NB4 (cell line): ENCODE results near the gene LRRC63.

Experiments used
- DNase-seq: peaks from one replicate; pipeline ENCODE4 v3.0.0; 2010; ENCODE audit warnings: low read depth
- H3K4me3 ChIP-seq: one replicate; pipeline ENCODE4 v1.5.1; 2011; ENCODE audit warnings: mild to moderate bottlenecking, low read depth, low read length, moderate library complexity
- CTCF ChIP-seq: IDR thresholded peaks from one replicate; pipeline ENCODE4 v1.5.1; 2012; ENCODE audit warnings: low read depth, low read length
- MAX ChIP-seq: IDR thresholded peaks from 2 replicates; pipeline ENCODE4 v1.6.1; 2011; ENCODE audit warnings: low read depth, low read length
- MYC ChIP-seq: IDR thresholded peaks from 2 replicates; pipeline ENCODE4 v1.6.1; 2011; ENCODE audit warnings: low read depth, low read length
- POLR2A ChIP-seq: IDR thresholded peaks from 2 replicates; pipeline ENCODE4 v1.6.1; 2011; ENCODE audit warnings: mild to moderate bottlenecking; ENCODE audit not compliant: insufficient read length; ENCODE audit errors: extremely low read depth

LRRC63 gene

GRCh38 chr13:46171739-46172138 is 40.0 kb upstream of the LRRC63 start:
- no peak for TF ChIP-seq POLR2A
- no peak for TF ChIP-seq MAX
- TF ChIP-seq MYC: no peak
- no peak for TF ChIP-seq CTCF
- DNase-seq: no peak
- H3K4me3 ChIP-seq: peak overlapping the region; percentile 57

- H3K4me3 ChIP-seq: peak overlapping the region; percentile 46
- peak; percentile 92 for DNase-seq
- TF ChIP-seq MYC: peak; percentile 41; the same call in 1 of the 2 replicates
- TF ChIP-seq POLR2A: peak; percentile 17
- peak; percentile 65 for TF ChIP-seq MAX
- TF ChIP-seq CTCF: no peak
Measured at GRCh38 chr13:46172531-46172991, 39.2 kb upstream of the LRRC63 start.

GRCh38 chr13:46173656-46174055 is 38.1 kb upstream of the LRRC63 start:
- peak; percentile 68 for DNase-seq
- no peak for TF ChIP-seq POLR2A
- no peak for TF ChIP-seq CTCF
- no peak for TF ChIP-seq MYC
- TF ChIP-seq MAX: no peak
- H3K4me3 ChIP-seq: peak overlapping the region; percentile 46

GRCh38 chr13:46176756-46177155 is 35.0 kb upstream of the LRRC63 start:
- TF ChIP-seq MAX (peak; percentile 77), MYC (no peak), POLR2A (peak; percentile 63)
- DNase-seq: peak; percentile 98
- peak overlapping the region; percentile 90 for H3K4me3 ChIP-seq

GRCh38 chr13:46178143-46178542 is 33.6 kb upstream of the LRRC63 start:
- H3K4me3 ChIP-seq: peak overlapping the region; percentile 90
- DNase-seq: peak; percentile 87
- TF ChIP-seq POLR2A (no peak), MYC (no peak; the same call in 1 of the 2 replicates), CTCF (no peak), MAX (no peak)

GRCh38 chr13:46178821-46179220 is 32.9 kb upstream of the LRRC63 start:
- TF ChIP-seq CTCF (no peak), POLR2A (no peak), MAX (no peak), MYC (no peak)
- H3K4me3 ChIP-seq: peak overlapping the region; percentile 90
- peak; percentile 33 for DNase-seq
